SKM-1 treated with dmso at 0.1 percent for 144 hours (cell line): ENCODE results near the gene GFPT2.
A peak's percentile ranks its signal among the peaks of the same experiment; 100 is the strongest.

Source experiments
- DNase-seq: peaks from one replicate; lab custom pipeline; 2025; ENCODE audit not compliant: unreplicated experiment; lab: John Stamatoyannopoulos, UW

The GFPT2 gene

DNA sequence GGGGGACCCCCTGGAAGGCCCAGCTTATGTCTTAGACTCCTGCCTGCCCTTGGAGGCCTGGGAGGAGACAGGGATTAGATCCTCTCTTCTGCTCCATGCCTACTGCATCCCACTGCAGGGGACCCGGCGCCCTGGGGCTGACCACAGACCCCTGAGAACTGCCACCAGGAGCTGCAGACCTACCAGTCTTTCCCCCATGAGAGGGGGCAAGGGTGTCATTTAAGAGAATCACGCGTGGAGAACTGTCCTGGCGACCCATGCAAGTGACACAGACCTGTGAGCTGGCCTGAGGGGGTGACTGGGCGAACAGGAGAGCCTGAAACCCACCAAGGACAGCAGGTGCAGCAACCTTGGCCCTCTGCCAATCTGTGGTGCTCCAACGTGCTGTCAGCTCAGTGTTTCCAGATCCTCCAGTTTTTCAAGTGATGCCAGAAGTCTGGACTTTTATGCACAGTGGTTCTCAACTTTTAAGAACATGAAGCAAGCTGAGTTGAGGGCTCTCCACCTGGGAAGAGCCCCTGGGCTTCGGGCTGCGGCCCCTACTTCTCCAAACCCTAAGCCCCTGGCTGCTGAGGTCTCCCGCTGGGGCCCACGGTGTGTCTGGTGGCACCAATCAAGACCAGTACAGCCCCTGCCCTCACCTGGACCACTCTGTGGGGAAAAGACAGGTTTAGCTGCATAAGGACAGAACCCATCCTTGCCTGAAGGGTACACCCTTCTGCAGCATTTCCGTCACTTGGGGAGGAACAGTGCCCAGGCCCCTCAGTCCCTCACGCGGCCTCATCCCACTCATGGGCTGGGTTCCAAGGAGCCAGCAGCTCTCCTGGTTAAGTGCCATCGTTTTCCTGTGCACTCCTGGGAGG is 18.2 kb downstream of the GFPT2 start:
- no peak for DNase-seq

DNA sequence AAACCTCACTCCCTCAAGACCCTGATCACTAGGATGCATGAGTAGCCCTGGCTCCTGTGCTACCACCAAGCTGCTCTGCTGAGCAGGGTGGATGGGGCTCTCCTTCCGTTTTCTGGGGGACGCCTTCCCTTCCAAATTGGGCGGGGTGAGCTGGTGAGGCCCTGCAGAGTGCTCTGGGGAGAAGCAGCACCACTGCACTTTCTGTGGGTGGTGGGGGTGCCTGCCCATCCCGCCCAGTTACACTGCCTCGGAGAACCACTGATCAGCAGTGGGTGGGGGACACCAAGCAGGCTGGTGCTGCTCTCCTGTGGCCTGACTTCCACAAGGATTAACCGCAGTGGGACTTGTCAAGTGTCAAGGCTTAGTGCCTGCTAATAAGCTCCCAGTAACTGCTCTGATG is 19.0 kb downstream of the GFPT2 start:
- no peak for DNase-seq

DNA sequence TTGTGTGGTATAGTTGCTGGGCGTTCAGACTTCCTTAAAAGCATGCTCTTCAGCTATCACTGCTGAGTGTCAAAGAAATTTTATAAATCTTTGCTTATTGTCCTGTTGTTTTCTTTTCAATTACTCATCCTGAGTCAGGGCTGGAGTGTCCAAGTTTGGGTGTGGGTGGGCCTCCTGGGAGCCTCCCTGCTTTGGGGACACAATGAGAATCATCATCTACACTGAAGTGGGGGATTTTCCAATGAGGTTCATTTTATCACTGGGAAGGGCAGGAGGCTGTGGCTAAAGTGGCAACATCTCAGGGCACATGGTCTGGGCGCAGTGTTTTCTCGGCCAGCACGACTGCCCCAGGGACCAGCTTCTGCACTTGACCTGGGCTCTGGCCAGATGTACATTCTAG is 19.5 kb downstream of the GFPT2 start:
- DNase-seq = no peak

DNA sequence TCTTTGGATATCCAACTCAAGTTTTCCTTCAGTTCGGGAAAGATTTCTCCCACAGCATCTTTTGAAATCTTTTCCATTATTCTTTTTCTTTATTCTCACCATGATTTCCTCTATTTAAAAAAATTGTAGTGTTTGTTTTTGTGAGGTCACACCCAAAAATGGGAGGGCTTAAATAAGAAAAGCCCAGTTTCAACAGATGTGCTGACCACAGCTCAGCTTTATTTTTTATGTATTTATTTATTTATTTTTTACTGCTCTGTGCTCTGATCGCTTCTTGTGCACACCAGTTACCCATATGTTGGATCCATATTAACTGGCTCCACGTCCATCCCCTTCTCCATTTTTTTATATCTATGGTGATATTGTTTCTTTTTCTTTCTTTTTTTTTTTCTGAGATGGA is 20.3 kb downstream of the GFPT2 start:
- no peak for DNase-seq

DNA sequence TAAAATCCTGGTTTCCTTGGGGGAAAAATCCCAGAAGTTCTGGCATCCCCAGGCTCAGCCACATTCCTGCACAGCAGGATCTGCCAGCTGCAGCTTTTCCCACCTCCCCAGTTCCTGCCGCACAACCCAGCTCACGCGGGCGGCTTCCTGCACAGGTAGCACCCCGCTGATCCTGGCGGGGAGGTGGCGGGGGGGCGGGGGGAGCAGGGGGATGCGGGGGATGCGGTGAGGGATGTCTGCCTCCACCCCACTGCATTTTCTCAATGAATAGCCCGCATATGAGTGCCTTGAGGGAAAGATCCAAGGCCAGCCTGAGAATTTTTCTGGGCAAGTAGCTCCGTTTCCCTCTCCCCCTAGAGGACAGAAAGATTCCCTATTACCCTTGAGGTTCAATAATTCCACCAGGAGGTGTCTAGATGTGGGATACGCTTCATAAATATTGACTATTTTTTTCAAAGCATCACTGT is 21.1 kb downstream of the GFPT2 start:
- no peak for DNase-seq

DNA sequence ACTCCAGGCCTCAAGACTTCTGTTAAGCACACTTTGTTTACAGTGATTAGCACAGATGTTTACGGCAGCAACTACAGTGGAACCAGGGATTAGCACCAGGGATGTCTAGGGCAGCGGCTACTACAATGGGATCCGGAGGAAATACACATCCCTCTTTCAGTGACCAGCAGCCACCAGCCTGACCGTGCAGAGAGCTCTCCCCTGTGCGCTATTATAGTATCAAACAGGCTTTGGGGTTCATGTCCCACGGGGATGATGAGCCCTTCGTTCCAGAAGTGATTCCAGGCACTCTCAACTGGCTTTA is 21.5 kb downstream of the GFPT2 start:
- DNase-seq = no peak

DNA sequence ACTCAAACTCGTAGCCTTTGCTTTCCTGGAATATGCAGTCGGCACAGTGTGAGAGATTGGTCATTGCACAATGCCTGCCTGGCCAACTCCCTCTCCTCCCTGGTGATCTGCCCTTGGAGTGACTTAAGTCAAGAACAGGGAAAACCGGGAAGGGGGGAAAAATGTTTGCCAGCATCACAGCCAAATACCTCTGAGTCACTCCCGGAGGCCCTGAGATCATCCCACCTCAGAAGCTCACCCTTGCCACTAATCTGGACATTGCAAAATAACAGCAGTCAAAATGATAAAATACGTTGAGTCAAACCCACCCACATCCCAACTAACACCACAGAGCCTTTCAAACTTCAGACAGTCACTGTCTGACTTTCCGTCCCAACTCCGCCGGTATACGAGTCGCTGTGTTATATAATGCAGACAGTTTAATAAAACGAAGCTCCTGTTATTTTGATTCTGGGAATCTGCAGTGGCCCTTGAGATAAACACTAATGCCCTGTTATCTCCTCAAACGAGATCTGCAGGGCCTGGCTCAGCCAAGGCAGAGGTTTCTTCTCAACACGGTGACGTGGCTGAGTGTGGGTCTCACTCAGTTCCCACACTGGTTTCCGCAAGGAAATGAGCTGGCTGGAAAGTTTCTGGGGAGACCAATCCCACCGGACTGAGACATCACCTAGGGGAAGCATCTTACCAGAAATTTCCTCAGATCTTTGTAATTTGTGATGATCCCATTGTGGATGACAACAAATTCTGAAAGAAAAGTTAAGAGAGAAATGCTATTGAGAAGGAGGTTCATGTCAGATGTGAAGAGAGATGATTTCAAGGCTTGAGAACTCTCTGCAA is 22.1 kb downstream of the GFPT2 start:
- no peak for DNase-seq

DNA sequence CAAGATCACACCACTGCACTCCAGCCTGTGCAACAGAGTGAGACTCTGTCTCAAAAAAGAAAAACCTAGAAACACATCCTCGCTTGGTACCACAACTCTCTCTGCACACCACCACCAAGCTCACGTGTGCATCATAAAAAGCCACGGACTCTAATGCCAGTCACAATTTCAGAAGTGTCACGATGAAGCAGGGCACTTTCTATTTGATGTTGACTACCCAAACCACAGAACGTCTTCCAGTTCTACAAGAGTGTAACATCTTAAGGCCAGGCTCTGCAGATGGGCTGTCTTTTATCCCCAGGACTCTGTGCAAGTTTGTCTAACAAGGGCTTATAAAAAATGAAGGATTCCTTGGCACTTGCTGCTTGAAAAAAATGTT is 22.9 kb downstream of the GFPT2 start:
- DNase-seq = no peak

DNA sequence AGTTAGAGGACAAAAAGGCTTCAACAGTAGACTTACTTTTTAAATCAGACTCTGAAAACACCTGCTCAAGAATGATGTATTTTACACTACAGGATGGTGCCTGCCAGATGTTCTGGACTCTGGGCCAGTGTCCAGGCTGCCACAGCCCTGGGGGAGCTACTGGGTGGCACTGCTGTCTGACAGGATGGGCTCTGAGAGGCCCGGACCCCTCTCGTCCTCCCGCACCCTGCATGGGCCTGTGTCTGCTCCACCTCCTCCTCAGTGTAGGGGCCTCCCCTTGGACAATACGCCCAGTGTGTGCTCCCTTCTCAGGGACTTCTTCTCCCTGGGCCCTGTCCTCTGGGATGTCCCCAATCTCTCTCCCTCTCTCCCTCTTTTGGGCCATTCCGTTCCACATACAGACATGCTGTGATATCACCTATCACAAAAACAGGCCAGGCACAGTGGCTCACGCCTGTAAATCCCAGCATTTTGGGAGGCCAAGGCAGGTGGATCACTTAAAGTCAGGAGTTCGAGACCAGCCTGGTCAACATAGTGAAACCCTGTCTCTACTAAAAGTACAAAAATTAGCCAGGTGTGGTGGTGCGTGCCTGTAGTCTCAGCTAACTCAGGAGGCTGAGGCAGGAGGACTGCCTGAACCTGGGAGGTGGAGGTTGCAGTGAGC is 23.4 kb downstream of the GFPT2 start:
- no peak for DNase-seq

DNA sequence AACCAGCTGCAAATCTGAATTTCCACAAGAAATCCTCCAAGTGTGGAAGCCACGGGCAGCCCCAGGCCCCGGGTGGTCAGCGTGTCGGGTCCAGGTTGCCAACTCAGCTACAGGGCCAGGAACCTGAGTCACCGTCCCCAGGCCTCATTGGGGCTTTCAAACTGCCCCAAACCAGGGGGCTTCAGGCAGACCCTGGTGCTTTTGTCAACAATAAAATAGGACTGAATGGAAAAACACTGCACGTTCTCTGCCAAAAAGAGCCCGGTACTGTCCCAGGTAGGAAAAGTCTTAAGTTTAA is 24.0 kb downstream of the GFPT2 start:
- DNase-seq = no peak

DNA sequence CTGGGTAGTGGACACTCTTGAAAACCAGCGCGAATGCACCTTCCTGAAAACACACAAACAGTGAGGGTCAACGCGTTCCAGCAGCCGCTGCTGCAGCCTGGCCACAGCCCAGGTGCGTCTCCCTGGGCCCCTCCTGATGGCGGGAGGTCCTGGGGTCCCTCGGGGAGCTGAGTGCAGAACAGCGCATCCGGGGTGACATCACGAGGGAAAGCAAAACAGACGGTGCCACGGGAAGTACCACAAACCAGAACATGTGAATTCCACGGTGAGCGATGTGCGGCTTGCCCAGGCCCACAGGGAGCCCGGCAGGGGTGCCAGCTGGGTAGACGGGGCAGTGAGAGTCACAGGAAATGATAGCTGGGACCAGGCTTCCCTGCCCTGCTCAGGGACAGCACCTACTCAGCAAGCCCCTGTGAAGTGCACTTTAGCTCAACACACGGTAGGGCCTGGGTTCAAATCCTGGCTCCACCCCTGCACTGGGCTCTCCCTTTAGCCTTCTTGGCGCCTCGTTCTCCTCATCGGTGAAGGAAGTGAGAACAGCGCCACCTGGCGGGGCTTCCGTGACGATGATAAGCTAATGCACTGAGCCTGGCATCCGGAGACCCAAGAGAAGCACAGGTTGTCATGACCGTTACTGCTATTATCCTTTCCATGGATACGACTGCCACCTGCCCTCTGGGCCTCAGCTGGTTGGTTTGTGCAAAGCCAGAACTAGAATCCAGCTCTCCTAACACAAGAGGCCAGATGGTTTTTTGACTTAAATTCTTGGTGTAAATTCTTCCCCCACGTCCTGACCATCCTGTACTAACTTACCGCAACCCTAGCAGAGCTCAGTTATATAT is 24.6 kb downstream of the GFPT2 start:
- DNase-seq = peak; percentile 83

DNA sequence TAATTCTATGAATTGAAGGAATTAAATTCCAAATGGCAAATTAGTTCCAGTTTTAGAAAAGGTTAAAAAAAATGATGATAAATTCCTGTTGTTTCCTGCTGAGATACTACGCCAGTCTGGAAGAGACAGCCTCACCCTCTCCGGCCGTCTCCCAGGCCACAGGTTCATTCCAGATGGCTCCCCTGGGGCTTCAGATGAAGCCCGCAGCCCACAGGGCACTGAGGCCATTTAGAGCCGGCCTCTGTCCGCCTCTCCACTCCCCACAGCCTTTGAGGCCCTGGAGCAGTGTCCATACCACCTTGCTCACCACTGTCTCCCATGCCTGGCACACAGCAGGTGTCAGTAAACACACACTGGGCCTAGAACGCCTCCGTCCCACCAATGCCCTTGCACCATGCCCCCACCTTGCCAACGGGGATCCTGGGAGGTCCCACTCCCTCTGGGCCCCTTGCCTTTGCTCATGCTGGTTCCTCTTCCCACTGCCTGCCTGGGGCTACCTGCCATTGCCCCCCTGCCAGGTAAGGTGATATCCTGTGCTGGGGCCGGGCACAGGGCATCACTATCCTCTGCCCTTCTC is 26.1 kb downstream of the GFPT2 start:
- DNase-seq = no peak

DNA sequence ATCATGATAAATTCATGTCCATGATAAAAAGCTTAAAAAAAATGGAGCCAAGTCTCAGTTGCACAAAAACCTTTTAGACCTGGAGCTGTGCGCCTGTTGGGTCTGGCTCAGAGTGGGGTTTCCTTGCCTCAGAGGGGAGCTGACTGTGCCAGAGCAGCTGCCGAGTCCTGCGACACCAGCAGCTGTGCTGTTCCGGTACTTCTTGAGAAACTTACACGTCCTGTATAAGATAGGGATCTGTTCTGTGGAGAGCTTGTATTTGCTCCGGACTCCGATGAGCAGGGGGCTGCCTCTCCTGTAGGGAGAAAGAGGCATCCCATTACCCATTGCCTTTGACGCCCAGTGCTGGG is 28.6 kb downstream of the GFPT2 start:
- DNase-seq = no peak

DNA sequence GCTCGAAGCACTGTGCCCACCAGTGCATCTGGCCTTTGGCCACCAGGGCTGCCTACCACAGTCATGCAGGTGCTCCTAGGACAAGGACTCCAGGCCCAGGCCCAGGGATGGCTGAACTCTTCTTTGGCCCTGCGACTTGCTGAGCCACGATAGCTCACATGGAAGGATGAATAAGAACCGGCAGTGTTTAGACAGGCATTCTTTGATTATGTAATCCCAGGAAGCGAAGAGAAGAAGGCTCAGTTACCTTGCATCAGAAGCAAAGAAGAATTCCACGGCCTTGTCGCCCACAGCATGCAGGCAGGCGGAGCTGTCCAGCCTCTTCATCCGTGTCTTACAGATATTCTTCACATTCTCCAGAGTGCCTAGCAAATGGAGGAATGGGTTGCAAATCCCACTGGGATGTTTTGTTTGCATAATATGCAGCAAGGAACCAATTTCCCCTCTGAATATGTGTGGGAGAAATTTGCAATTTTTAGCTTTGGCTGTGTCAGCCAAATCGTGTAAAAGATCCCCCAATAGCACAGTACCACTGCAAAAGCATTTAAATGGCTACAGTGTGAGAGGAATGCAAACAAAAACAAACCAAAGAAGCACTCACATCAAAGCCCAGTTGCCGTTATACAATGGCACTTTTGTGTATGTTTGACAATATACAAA is 29.1 kb downstream of the GFPT2 start:
- peak; percentile 13 for DNase-seq

DNA sequence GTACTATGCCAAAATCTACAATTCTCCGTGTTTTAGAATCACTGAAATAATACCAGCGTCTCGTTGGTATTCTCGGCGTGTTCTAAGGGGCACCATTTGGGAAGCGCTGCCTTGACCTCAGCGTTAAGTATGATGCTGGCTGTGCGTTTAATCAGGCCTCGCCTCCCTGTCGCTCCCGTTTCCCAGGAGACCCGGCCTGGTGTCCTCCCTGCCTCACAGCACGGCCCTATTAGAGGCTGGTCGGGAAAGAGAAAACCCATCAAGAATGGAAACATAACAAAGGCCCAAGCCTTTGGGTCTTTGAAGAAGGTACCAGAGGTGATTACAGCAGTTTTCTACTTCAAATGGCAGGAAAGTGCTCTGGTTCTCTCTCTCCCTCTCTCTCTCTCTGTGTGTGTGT is 30.0 kb downstream of the GFPT2 start:
- DNase-seq = no peak

DNA sequence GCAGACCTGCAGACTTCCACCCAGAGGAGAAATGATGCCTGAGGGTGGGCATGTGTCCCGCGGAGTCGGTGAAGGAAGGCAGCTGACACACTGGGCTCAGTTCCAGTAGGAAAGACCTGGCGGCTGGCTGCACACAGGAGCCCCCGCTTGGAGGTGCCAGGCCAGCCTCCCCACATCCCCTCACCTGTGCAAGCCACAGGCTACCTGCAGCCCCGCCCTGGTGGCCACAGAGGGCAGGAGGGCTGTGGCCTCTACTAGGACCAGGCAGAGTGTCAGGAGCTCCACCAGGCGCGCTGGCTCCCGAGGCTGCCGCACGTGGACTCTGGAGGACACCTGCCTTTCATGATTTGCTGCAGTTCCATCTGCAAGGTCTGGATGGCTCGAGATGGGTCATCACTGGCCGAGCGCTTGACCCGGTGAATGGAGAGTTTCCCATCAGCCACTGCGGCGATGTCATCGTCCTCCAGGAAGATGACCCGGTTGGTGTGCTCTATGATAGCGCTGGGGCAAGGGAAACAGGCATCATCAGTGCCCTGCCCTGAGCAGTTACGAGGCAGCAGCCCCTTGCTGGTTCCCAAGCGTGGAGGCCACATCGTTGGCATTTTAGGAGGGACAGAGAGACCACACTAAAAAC is 34.6 kb downstream of the GFPT2 start:
- no peak for DNase-seq

DNA sequence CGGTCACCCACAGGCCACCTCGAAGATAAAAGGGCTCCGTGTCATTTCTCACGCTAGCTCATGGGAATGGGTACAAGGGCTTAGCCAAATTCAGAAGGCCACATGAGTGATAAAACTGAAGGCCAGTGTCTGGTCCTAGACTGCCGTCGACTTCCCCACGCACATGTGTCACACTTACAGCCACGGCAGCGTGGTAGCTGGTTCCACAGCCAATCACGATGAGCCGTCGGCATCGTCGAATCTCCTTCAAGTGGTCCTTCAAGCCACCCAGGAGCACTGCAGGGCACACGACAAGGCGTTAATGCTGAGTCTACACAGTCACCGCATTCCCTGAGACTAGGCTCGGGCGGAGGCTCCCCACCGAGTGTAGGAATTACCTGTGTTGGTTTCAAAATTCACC is 36.5 kb downstream of the GFPT2 start:
- no peak for DNase-seq

DNA sequence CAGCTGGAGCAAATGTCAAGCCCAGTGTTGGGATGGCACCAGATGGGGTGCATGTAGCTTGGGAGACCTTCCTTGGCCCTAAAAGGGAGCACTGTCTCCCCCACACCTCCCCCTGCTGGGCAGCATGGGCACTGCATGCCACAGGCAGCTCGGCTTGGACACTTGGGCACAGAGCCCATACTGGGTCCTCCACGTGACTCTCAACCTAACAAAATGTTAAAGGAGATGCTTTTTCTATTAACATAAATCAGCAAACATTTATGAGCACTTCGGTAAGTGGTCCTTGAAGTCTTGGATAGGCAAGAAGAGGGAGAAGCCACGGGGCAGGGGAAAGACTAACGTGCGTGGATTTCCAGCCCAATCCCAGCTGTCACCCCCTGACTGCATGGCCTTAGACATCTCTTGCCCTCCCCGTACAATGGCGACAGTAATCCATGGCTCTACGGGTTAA is 37.3 kb downstream of the GFPT2 start:
- DNase-seq = peak; percentile 45

DNA sequence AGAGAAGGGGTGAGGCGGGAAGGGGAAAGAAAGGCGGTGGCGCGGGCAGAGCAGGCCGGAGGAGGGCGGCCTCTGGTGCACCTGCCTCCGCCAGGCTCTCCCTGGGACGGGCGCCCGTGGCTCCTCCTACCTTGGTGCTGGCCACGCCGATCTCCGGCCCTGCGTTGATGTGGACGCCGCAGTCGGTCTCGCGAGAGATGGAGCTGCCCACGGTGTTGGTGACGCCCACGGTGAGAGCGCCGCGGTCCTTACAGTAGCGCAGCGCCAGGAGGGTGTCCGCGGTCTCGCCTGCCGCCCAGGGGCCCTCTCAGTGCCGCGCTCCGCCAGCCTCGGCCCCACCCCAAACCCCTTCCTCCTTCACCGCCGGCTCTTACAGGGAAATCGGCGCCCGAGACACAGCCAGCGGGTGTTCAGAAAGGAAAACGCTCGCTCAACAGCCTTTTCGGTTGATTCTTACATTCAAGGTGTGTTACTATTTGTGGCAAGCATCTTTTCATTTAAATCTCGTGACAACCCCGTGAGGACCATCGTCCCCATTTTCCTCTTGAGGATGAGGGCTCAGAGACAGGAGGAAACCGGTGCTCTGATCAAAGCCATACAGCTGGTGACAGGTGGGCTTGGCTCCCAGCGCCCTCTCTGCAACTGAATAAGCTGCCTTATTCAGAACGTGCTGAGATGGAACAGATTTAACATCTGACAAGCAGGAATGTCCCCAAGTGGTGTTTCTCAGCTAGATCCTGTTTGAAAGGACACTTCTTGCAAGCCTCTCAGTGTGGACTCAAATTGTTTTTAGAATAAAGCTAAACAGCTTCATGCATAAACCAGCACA is 39.2 kb downstream of the GFPT2 start:
- peak; percentile 92 for DNase-seq
